ENCODE data around the gene BPIFB4.
"Not testable (repeated sequence)": the region's sequence is repeated elsewhere in the genome, so short reads cannot be mapped to it uniquely, and the experiment has no call there.

Gene BPIFB4

GRCh38 chr20:33122297-33122696 is 42.9 kb downstream of the BPIFB4 start:
- not testable (repeated sequence) for DNase-seq

DNA sequence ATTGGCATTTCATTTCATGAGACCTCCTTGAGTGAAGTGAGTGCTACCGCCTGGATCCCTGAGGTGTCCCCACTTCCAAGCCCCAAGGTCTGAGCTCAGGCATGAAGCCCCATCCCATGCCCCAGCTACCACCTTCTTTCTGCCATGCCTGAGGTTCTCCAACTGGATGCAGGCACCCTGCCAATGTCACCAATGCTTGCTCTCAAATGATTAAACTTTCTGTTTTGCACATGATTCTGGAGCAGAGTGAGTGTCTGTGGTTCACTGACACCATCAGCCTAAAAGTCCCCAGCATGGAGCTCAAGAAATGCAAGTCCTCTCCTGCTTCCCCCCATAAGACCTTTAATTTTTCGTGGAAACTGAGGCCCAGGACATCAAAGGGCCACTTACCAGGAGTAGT is 44.8 kb downstream of the BPIFB4 start:
- no peak for DNase-seq

DNA sequence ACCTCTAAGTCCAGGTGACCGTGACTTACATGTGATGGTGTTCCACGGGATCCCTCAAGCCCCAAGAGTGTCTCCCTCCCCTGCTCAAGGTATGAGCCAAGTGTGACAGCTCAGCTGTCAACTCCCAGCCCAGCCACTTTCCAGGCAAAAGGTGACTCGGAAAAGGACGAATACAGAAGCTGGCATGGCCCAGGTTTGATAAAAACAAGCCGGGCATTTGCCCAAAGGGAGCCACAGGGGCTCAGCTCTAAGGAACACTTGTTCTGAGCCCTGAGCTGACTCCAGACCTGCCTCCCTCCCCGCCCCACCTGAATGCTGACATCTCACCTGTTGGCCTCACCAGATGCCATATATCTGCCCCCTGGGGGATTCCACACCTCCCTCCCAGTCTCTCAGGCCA is 45.6 kb downstream of the BPIFB4 start:
- DNase-seq = no peak

DNA sequence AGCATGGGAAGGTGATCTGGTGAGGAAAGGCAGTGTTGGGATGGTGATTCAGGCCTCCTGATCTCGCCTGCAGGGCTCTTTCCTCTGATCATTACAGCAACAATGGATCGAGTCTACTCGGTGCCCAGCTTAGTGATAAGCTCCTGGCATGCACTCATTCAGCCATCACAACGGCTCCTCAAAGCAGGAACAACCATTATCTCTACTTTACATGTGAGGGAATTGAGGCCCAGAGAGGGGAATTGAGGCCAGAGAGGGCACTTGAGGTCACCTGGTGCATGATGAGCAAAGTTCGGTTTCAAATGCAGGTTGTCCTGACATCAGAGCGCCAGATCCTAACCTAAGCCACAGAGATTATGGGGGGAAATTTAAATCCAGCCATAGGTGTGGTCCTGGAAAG is 46.5 kb downstream of the BPIFB4 start:
- DNase-seq = no peak

- no peak for DNase-seq
These were observed 48.1 kb downstream of the BPIFB4 start for GRCh38 chr20:33127422-33128097.

- DNase-seq = no peak
These were observed 51.2 kb downstream of the BPIFB4 start for GRCh38 chr20:33130568-33131061.

GRCh38 chr20:33131949-33132473 is 52.6 kb downstream of the BPIFB4 start:
- no peak for DNase-seq

DNA sequence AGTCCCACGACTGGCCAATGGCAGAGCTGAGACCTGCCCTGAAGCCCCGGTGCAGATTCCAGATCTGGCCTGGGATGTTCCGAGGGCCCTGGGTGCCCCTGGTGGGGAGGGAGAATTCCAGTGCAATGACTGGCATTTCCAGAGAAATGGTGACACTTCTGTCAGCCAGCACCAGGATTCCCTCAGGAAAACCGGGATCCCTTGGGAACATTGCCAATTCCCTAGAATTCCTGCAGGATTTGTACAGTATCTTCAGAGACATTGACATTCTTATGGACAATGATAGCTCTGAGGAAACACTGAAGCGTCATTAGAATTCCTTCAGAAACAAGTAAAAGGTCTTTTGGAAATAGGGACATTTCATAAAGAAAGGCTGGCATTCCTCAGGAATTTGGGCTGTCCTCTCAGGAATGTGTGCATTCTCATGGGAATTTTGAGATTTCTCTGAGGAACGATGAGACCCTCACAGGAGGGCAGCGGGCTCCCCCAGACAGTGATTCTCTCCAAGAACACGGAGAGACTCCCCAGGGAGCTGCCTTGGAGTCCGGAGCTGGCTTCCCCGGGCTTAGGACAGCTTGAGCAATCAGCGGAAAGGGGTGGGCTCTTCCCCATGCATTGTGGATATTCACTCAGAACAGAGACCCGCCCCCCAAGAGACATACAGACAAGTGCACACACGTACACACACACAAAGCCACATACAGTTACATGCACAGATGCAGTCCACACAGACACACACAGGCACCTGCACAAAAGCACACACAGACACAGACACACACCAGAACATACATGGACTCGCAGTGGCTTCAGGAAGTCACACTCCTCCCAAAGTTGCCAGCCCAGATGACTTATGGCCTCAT is 53.3 kb downstream of the BPIFB4 start:
- no peak for DNase-seq

GRCh38 chr20:33133373-33133941 is 54.0 kb downstream of the BPIFB4 start:
- DNase-seq = no peak

- DNase-seq = no peak
These were observed 57.8 kb downstream of the BPIFB4 start for GRCh38 chr20:33137195-33137594.

DNA sequence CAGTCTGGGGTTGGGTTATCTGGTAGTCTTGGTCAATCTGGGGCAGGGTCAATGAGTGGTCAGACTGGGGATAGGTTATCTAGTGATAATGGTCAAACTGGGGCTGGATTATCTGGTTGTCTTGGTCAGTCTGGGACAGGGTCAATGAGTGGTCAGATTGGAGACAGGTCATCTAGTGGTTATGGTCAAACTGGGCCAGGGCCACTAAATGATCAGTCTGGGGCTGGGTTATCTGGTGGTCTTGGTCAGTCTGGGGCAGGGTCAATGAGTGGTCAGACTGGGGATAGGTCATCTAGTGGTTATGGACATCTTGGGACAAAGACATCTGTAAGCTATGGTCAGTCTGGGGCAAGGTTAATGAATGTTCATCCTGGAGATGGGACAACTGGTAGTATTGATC is 60.0 kb downstream of the BPIFB4 start:
- DNase-seq = no peak

GRCh38 chr20:33145521-33145920 is 66.1 kb downstream of the BPIFB4 start:
- no peak for DNase-seq

DNA sequence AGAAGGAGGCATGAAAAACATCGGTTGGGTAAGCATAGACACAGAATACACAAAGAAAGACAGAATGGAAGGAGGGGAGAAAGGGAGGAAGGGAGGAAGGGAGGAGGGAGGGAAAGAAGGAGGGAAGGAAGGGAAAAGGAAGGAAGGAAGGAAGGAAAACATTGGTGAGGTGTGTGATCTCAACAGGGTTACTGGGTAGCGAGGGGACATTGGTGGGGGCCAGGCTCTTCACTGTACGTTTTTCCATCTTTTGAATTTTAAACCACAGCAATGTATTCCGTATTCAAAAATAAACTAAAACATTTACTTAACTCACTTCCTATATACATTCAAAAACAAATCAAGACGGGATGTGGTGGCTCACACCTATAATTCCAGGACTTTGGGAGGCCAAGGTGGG is 67.9 kb downstream of the BPIFB4 start:
- DNase-seq = no peak

GRCh38 chr20:33148040-33148439 is 68.6 kb downstream of the BPIFB4 start:
- DNase-seq = no peak

GRCh38 chr20:33154252-33154651 is 74.8 kb downstream of the BPIFB4 start:
- DNase-seq = no peak

DNA sequence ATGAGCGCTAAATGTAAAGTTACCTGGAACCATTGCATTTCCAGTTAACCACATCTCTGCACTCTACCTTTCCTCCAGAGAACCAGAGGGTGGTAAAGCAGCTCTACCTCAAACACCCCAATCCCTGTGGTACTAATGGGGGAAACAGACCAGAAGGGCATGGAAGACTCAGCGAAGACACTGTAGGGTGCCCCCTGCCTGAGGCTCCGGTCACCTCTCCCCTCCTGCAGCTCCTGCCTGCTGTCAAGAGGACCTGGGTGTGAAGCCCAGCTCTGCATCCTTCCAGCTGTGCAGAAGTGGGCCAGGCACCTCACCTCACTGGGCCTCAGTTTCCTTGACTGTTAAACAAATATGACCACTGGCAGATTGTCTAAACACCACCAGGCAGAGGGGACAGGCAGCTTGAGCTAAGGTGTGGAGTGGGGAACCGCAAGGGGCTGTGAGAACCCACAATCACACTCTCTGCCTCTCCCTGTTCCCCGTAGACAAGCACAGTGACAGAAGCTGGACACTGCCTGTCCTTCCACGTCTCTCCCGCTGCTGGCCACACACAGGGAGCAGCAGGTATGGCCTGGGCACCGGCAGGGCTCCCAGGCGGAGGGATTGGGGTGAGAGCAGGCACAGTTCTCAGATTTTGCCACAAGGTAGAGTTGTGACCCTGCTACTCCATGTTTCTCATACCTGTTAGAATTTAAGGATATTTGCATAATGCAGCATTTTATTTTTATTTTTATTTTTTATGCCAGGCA is 79.4 kb downstream of the BPIFB4 start:
- no peak for DNase-seq

DNA sequence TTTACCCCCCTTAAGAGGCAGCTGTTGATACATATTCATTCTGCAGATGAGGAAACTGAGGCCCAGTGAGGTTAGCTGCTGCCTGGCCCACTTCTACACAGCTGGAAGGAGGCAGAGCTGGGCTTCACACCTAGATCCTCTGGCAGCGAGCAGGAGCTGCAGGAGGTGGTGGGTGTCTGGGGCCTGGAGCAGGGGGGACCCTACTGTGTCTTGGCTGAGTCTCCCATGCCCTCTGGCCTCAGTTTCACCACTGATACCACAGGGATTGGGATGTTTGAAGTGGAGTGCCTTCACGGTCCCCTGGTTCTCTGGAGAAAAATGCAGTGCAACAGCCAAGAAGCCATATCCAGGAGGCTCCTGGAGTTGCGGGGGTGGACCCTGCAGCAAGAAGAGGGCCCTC is 80.3 kb downstream of the BPIFB4 start:
- no peak for DNase-seq

- no peak for DNase-seq
These were observed 81.2 kb downstream of the BPIFB4 start for GRCh38 chr20:33160681-33161080.

Data from CD4-positive, alpha-beta T cell treated with Interferon alpha-2 for 1 hour (primary cell).